H7 (cell line): ENCODE results near the gene ITIH5. TPM values are rescaled to one million over a fixed set of nuclear protein-coding genes. Genes with fewer than 3 reads are reported as not detected.

Source experiments
- DNase-seq: peaks from one replicate; pipeline ENCODE4 v3.0.0; 2012
- H3K27me3 ChIP-seq: 2 replicates; pipeline ENCODE4 v1.6.0; 2011; ENCODE audit warnings: mild to moderate bottlenecking, low read length; ENCODE audit not compliant: control insufficient read depth, insufficient read depth
- H3K36me3 ChIP-seq: replicated peaks from 2 replicates; pipeline ENCODE4 v1.5.1; 2011; ENCODE audit warnings: low read length; ENCODE audit not compliant: control insufficient read depth, insufficient read depth
- H3K4me3 ChIP-seq: 2 replicates; pipeline ENCODE4 v1.5.1; 2011; ENCODE audit warnings: low read depth, mild to moderate bottlenecking, control low read depth, low read length, moderate library complexity; ENCODE audit not compliant: insufficient read depth
- total RNA-seq: library from RNA; depleted of rRNA; stranded (reverse); fragments of >200 nt; shearing (Covaris generic); gene quantifications from 2 replicates; pipeline ENCODE4 v1.2.3, GENCODE V29; 2014

Gene ITIH5
- total RNA-seq, 1 experiment from 2014 or later = 1.9 TPM

DNA sequence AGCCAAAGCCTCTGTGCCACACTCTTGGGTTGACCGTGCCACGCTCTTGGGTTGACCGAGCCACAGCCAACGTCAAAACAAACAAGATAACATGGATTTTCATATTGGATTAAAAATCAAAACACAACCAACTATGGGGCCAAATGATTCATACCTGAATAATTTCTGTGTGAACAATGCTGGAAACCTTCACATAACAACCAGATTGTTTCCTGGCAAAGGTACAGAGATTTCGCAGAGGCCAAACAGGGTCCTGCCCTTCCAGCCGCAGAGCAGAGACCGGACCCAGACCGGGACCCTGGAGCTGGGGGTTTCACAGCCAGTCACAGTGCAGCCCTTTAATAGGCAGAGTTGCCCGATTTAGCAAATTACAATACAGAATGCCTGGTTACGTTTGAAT is 40.5 kb downstream of the ITIH5 start:
- Histone ChIP-seq H3K27me3 (no peaks in the 10 kb centered on the region), H3K4me3 (no peak overlapping the region), H3K36me3 (no peaks in the 10 kb centered on the region)
- DNase-seq = no peak

DNA sequence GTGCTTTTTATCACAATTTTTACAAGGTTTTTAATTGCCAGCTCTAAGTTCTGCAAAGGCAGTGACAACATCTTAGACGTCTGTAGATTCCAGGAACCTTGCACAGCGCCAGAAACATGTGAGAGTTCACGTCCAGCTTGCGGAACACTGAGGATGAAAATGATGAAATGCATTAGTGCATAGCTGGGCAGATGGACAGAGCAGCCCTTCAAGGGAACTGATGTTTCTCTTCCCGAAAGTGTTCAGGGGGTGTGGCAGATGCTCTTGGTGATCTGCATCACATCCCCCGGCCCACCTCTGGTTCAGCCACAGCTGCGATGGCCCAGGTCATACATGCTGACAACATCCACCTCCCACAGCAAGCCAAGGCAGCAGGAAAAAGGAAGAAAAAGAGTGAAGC is 40.9 kb downstream of the ITIH5 start:
- Histone ChIP-seq H3K27me3 (no peaks in the 10 kb centered on the region), H3K36me3 (no peaks in the 10 kb centered on the region), H3K4me3 (no peak overlapping the region)
- no peak for DNase-seq

GRCh38 chr10:7625009-7625408 is 41.8 kb downstream of the ITIH5 start:
- DNase-seq = no peak
- H3K36me3 ChIP-seq = no peaks in the 10 kb centered on the region

GRCh38 chr10:7622969-7623368 is 43.8 kb downstream of the ITIH5 start:
- peak; percentile 54 for DNase-seq
- Histone ChIP-seq H3K27me3 (no peaks in the 10 kb centered on the region), H3K4me3 (no peak overlapping the region), H3K36me3 (no peaks in the 10 kb centered on the region)

More at GRCh38 chr10:7625009-7625408, 41.8 kb downstream of the ITIH5 start:
- Histone ChIP-seq H3K27me3 (no peaks in the 10 kb centered on the region), H3K4me3 (no peak overlapping the region)

- no peak for DNase-seq
- H3K36me3 ChIP-seq = no peaks in the 10 kb centered on the region
Measured at GRCh38 chr10:7618461-7618860, 48.3 kb downstream of the ITIH5 start.

DNA sequence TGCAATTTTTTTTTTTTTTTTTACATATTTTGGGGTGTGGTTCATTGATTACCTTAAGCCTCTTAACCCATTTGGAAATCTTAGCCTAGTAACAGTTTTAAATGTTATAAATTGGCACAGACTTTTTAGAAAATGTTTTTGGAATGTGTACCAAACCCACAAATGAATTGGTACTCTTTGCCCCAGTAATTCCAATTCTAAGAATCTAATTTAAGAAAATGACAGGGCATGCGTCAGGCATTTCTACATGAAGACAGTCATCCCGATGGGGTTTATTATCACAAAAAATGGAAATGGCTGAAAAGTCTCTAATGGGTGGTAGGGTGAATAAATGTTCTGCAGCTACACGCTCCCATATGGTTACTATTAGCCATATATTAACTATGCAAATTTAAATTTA is 54.9 kb downstream of the ITIH5 start:
- Histone ChIP-seq H3K27me3 (no peaks in the 10 kb centered on the region; the same call in 1 of the 2 replicates), H3K36me3 (no peaks in the 10 kb centered on the region), H3K4me3 (no peak overlapping the region)
- DNase-seq = no peak

More at GRCh38 chr10:7618461-7618860, 48.3 kb downstream of the ITIH5 start:
- H3K27me3 ChIP-seq = no peaks in the 10 kb centered on the region
- H3K4me3 ChIP-seq = no peak overlapping the region

DNA sequence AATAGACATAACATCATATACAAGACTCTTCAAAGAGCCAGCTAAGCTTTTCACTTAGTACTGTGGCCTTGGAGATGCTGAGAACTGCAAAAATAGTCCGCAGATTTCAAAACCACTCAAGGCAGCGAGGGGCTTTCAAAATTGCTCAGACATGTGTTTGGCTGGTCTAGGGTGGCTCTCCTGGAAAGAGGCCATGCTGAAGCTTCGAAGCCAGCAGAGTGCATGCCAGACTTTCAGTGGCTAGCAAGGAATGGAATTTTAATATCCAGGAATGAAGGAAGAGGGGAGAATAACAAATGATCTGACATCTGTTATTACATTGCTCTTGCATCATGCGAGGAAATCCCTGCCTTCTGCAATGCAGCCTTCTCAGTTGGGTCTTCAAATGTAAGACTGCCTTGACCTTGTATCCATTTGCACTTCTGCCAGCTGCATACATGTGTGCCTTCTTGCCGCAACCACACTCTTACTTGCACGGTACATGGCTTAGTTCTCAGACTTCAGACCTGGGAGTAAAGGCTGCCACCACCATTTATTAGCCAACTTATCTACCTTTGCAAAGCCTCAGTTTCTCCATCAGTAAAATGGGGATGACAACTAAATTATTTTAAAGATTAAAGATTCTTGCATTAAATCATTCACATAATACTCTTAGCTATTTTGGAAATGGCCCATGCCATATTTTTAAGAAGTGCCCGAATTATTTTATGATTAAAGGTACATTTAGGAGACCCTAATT is 55.9 kb downstream of the ITIH5 start:
- no peaks in the 10 kb centered on the region; the same call in 1 of the 2 replicates for H3K27me3 ChIP-seq
- no peak for DNase-seq
- H3K4me3 ChIP-seq = no peak overlapping the region
- no peaks in the 10 kb centered on the region for H3K36me3 ChIP-seq

- no peaks in the 10 kb centered on the region; the same call in 1 of the 2 replicates for H3K27me3 ChIP-seq
- H3K4me3 ChIP-seq = no peak overlapping the region
- H3K36me3 ChIP-seq = no peaks in the 10 kb centered on the region
- DNase-seq = no peak
Measured at GRCh38 chr10:7610026-7610425, 56.7 kb downstream of the ITIH5 start.

GRCh38 chr10:7609556-7609955 is 57.2 kb downstream of the ITIH5 start:
- Histone ChIP-seq H3K4me3 (no peak overlapping the region), H3K27me3 (no peaks in the 10 kb centered on the region; the same call in 1 of the 2 replicates), H3K36me3 (no peaks in the 10 kb centered on the region)
- DNase-seq = no peak

- Histone ChIP-seq H3K36me3 (no peaks in the 10 kb centered on the region), H3K4me3 (no peak overlapping the region), H3K27me3 (no peaks in the 10 kb centered on the region; the same call in 1 of the 2 replicates)
- no peak for DNase-seq
Measured at GRCh38 chr10:7608001-7608400, 58.8 kb downstream of the ITIH5 start.

- no peaks in the 10 kb centered on the region for H3K36me3 ChIP-seq
- H3K4me3 ChIP-seq = no peak overlapping the region
Measured at GRCh38 chr10:7606951-7607404, 59.8 kb downstream of the ITIH5 start.

DNA sequence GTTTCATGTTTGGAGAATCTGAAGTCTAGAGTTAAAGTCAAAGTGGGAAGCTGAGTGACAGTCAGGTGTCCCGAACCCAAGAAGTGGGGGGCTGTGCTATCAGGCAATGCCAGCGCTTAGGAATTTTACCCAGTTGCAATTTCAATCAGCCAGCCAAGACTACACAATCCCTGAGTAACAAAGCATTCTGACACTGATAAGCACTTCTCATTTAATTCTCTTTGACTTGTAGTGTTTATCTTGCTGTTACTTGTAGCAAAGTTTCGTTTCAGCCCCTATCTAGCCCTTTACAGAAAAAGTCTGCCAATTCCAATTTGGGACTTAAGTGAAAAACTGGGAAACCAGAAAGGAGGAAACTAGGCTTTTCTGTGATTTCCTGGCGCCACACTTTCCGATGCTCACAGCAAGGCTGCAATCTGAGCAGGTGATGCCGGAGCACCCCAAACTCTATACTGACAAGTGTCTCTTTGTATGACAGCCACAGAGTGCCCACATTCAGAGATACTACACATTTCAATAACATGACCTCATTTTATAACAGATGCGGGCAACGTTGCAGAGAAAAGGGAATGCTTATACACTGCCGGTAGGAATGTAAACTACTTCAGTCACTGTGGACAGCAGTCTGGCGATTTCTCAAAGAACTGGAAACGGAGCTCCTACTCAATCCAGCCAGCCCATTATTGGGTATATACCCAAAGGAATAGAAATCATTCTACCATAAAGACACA is 61.0 kb downstream of the ITIH5 start:
- Histone ChIP-seq H3K4me3 (no peak overlapping the region), H3K27me3 (no peaks in the 10 kb centered on the region; the same call in 1 of the 2 replicates), H3K36me3 (no peaks in the 10 kb centered on the region)
- DNase-seq = no peak

More at GRCh38 chr10:7606951-7607404, 59.8 kb downstream of the ITIH5 start:
- DNase-seq = no peak
- H3K27me3 ChIP-seq = no peaks in the 10 kb centered on the region; the same call in 1 of the 2 replicates

DNA sequence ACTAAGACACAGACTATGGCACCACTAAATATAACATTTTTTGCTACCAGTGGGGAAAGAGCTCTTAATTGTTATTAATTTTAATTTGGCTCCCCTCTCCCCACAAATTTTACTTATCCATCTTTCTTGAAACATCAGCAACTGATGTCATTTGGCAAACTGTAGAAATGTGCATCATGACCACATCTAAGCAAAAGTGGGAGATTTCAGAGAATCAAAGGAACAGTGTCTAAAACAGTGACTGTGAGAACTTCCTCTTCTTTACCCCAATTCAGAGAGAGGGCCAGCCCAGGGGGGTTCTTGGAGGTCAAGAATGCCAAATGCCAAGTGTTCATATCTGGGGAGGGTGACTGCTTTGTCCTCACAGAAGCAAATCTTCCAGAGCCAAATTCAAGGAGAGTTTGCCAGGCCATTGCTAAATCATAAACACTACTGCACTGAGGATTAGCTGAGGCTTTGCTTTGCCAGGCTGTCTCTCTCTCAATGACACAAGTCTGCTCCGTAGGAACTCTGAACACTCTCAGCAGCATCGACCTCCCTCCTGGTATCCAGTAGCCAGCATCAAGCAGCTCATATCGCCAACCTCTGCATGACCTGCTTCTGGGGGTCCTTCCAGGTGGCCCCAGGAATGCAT is 65.6 kb downstream of the ITIH5 start:
- DNase-seq = no peak
- H3K4me3 ChIP-seq = no peak overlapping the region
- H3K27me3 ChIP-seq = no peaks in the 10 kb centered on the region
- no peaks in the 10 kb centered on the region for H3K36me3 ChIP-seq

DNA sequence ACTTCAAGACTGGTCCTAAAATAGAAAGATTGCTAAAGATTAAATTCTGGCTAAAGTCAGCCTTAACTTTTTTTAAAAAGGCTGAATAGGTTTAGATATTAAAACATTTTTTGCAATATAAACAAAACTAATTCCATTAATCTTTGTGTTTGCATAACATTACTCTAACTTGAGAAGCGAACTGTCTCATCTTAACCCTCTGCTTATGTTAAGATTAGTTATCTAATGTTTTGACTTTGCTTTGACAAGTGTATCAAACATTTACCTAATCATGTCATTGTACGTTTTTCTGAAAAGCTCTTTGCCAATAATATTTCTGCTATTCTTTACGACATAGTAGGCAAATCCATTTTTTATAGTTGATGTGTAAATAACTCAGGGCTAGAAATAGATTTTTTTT is 68.0 kb downstream of the ITIH5 start:
- DNase-seq = no peak
- Histone ChIP-seq H3K4me3 (no peak overlapping the region), H3K36me3 (no peaks in the 10 kb centered on the region), H3K27me3 (no peaks in the 10 kb centered on the region)
